H1 (cell line): Measurements from ENCODE around the gene CAT. TPM values are rescaled to one million over a fixed set of nuclear protein-coding genes. Genes with fewer than 3 reads are reported as not detected.

Source experiments
- CTCF ChIA-PET: fragments of 300-600 bp; sonication (Branson Sonifier 250); formaldehyde crosslinking; loops from one replicate; lab custom pipeline; 2021; ENCODE audit not compliant: partially characterized antibody; lab: Charles Lee
- POLR2A ChIA-PET: fragments of 300-600 bp; sonication (Branson Sonifier 250); formaldehyde crosslinking; loops from one replicate; lab custom pipeline; 2021; ENCODE audit warnings: inconsistent platforms; ENCODE audit not compliant: partially characterized antibody; lab: Charles Lee
- DNase-seq, 2 experiments: peaks; one replicate each; pipeline versions ENCODE4 v3.0.0 to v3.0.0-alpha.2; 2010 to 2022; ENCODE audit warnings: low spot score in 2 of 2, low read depth in 1 of 2, mixed read lengths in 1 of 2
- FAIRE-seq: peaks from 2 replicates; lab custom pipeline; 2011; peaks lifted over from hg19 to GRCh38; lab: Jason Lieb, UNC
- H2AFZ ChIP-seq: 2 replicates; pipeline ENCODE4 v1.8.1; 2012; ENCODE audit warnings: low read length, inconsistent platforms
- H2AK5ac ChIP-seq: 2 replicates; pipeline ENCODE4 v1.6.1; 2013; ENCODE audit warnings: low read depth, low read length
- H2BK120ac ChIP-seq: replicated peaks from 2 replicates; pipeline ENCODE3; 2013; ENCODE audit warnings: low read depth, low read length, inconsistent platforms
- H2BK12ac ChIP-seq: 2 replicates; pipeline ENCODE4 v1.6.1; 2013; ENCODE audit warnings: low read depth, low read length
- H2BK15ac ChIP-seq: 2 replicates; pipeline ENCODE4 v1.6.1; 2013; ENCODE audit warnings: low read length
- H2BK20ac ChIP-seq: 2 replicates; pipeline ENCODE4 v1.6.1; 2013; ENCODE audit warnings: low read length
- H2BK5ac ChIP-seq: 2 replicates; pipeline ENCODE4 v1.6.1; 2013; ENCODE audit warnings: low read depth, low read length
- H3K14ac ChIP-seq: 2 replicates; pipeline ENCODE4 v1.6.1; 2013; ENCODE audit warnings: inconsistent platforms; ENCODE audit not compliant: insufficient read length
- H3K18ac ChIP-seq: 2 replicates; pipeline ENCODE4 v1.6.1; 2013; ENCODE audit warnings: low read length; ENCODE audit errors: extremely low read depth
- H3K23ac ChIP-seq: 2 replicates; pipeline ENCODE4 v1.6.1; 2013; ENCODE audit warnings: inconsistent platforms; ENCODE audit not compliant: insufficient read length
- H3K23me2 ChIP-seq: 2 replicates; pipeline ENCODE4 v1.6.1; 2013; ENCODE audit warnings: low read depth, low read length
- H3K27ac ChIP-seq: 2 replicates; pipeline ENCODE4 v1.6.1; 2011; ENCODE audit warnings: low read depth, low read length, inconsistent platforms
- H3K27me3 ChIP-seq, 4 experiments: replicated peaks in 1 of 4; 1 replicate in 1 of 4; 2 replicates in 3 of 4; pipeline versions ENCODE4 v1.6.1 to v1.8.1; 2011 to 2013; ENCODE audit warnings: low read length in 3 of 4, mild to moderate bottlenecking in 3 of 4, inconsistent platforms in 2 of 4, mixed read lengths in 2 of 4, moderate library complexity in 1 of 4; ENCODE audit not compliant: control insufficient read depth in 3 of 4, insufficient read depth in 3 of 4; ENCODE audit errors: extremely low read depth in 1 of 4
- H3K36me3 ChIP-seq, 4 experiments: 2 replicates each; pipeline versions ENCODE4 v1.6.1 to v1.8.1; 2011 to 2013; ENCODE audit warnings: mild to moderate bottlenecking in 4 of 4, low read length in 3 of 4, moderate library complexity in 2 of 4, control low read depth in 1 of 4, inconsistent platforms in 1 of 4; ENCODE audit not compliant: insufficient read depth in 4 of 4, control insufficient read depth in 2 of 4
- H3K4ac ChIP-seq: replicated peaks from 2 replicates; pipeline ENCODE3; 2013; ENCODE audit warnings: low read length, low read depth, mixed read lengths, inconsistent platforms; ENCODE audit not compliant: insufficient read length
- H3K4me1 ChIP-seq, 4 experiments: replicated peaks in 1 of 4; 1 replicate in 1 of 4; 2 replicates in 3 of 4; pipeline versions ENCODE4 v1.6.1 to v1.8.1; 2011 to 2013; ENCODE audit warnings: low read length in 3 of 4, inconsistent platforms in 2 of 4, mixed read lengths in 1 of 4; ENCODE audit not compliant: insufficient read depth in 4 of 4, control insufficient read depth in 3 of 4
- H3K4me2 ChIP-seq, 2 experiments: 2 replicates each; pipeline versions ENCODE4 v1.6.1 to v1.8.1; 2011 to 2013; ENCODE audit warnings: low read depth in 2 of 2, low read length in 2 of 2, control low read depth in 1 of 2, inconsistent platforms in 1 of 2, mild to moderate bottlenecking in 1 of 2; ENCODE audit not compliant: insufficient read depth in 1 of 2
- H3K4me3 ChIP-seq, 4 experiments: fragments of 200-600, 300-600 bp in 1 of 4; sonication (generic), shearing (Covaris generic), sonication (Bioruptor Twin) in 1 of 4; 2 replicates each; pipeline versions ENCODE4 v1.5.1 to v1.8.1; 2011 to 2016; ENCODE audit warnings: low read length in 4 of 4, low read depth in 3 of 4, control low read depth in 2 of 4, inconsistent platforms in 2 of 4, mild to moderate bottlenecking in 2 of 4, mixed read lengths in 1 of 4, moderate library complexity in 1 of 4; ENCODE audit not compliant: insufficient read depth in 2 of 4; ENCODE audit errors: extremely low read depth in 1 of 4
- H3K56ac ChIP-seq: replicated peaks from 2 replicates; pipeline ENCODE3; 2013; ENCODE audit warnings: low read depth, mild to moderate bottlenecking, mixed read lengths, low read length, inconsistent platforms; ENCODE audit not compliant: insufficient read length
- H3K79me1 ChIP-seq: 2 replicates; pipeline ENCODE4 v1.6.1; 2013; ENCODE audit warnings: low read depth, low read length, control low read depth
- H3K79me2 ChIP-seq, 2 experiments: 2 replicates each; pipeline versions ENCODE4 v1.6.1 to v1.8.1; 2012 to 2013; ENCODE audit warnings: low read length in 2 of 2, mild to moderate bottlenecking in 2 of 2, inconsistent platforms in 1 of 2; ENCODE audit not compliant: insufficient read depth in 2 of 2, control insufficient read depth in 1 of 2
- H3K9ac ChIP-seq, 4 experiments: replicated peaks in 1 of 4; 1 replicate in 1 of 4; 2 replicates in 3 of 4; pipeline versions ENCODE4 v1.6.1 to v1.8.1; 2011 to 2013; ENCODE audit warnings: low read depth in 3 of 4, low read length in 3 of 4, control low read depth in 2 of 4, mild to moderate bottlenecking in 2 of 4, moderate library complexity in 2 of 4, inconsistent platforms in 1 of 4; ENCODE audit errors: extremely low read depth in 1 of 4
- H3K9me3 ChIP-seq, 2 experiments: 2 replicates each; pipeline versions ENCODE4 v1.6.1 to v1.8.1; 2012 to 2013; ENCODE audit warnings: mild to moderate bottlenecking in 2 of 2, moderate library complexity in 2 of 2, control low read depth in 1 of 2, inconsistent platforms in 1 of 2, low read depth in 1 of 2, low read length in 1 of 2, mixed read lengths in 1 of 2; ENCODE audit not compliant: insufficient read depth in 2 of 2
- H4K20me1 ChIP-seq, 2 experiments: replicated peaks in 1 of 2; 2 replicates each; pipeline versions ENCODE3 to v1.8.1; 2011 to 2013; ENCODE audit warnings: inconsistent platforms in 2 of 2, low read length in 2 of 2, mild to moderate bottlenecking in 1 of 2; ENCODE audit not compliant: insufficient read depth in 2 of 2, control insufficient read depth in 1 of 2
- H4K5ac ChIP-seq: 2 replicates; pipeline ENCODE4 v1.6.1; 2013; ENCODE audit warnings: low read length, low read depth, mixed read lengths, inconsistent platforms; ENCODE audit not compliant: insufficient read length
- H4K8ac ChIP-seq: 2 replicates; pipeline ENCODE4 v1.8.0; 2013; ENCODE audit warnings: mild to moderate bottlenecking, moderate library complexity, low read length, inconsistent platforms; ENCODE audit not compliant: insufficient read depth; ENCODE audit errors: extremely low read depth
- H4K91ac ChIP-seq: replicated peaks from 2 replicates; pipeline ENCODE3; 2013; ENCODE audit warnings: low read length, mixed read lengths, inconsistent platforms; ENCODE audit not compliant: insufficient read length
- CEBPB ChIP-seq: IDR thresholded peaks from 2 replicates; pipeline ENCODE4 v1.6.1; 2012; ENCODE audit warnings: low read depth, low read length
- RFX5 ChIP-seq: IDR thresholded peaks from 2 replicates; pipeline ENCODE4 v1.6.1; 2011; ENCODE audit warnings: low read depth, low read length, improper control_type of control experiment, borderline replicate concordance
- WGBS, 2 experiments: shearing (Covaris generic) in 1 of 2; methylation state at CpG; one replicate each; pipeline versions ENCODE4 v1.1.6 to v1.1.7; 2013 to 2015; ENCODE audit warnings: low lambda C conversion rate in 2 of 2, mixed read lengths in 2 of 2, inconsistent platforms in 1 of 2, low coverage in 1 of 2, missing lambda C conversion rate in 1 of 2; ENCODE audit not compliant: insufficient replicate concordance in 2 of 2, insufficient coverage in 1 of 2, insufficient read length in 1 of 2; ENCODE audit errors: extremely low coverage in 1 of 2, missing lambda C conversion rate in 1 of 2; 5-methylcytosine and 5-hydroxymethylcytosine counted together
- polyA plus RNA-seq, 7 experiments: library from polyadenylated mRNA; depleted of rRNA in 3 of 7; stranded (reverse) in 5 of 7; unstranded in 2 of 7; fragments of >200 nt in 5 of 7; fragments of 200-250 nt in 2 of 7; gene quantifications; 1 replicate in 5 of 7; 2 replicates in 1 of 7; 4 replicates in 1 of 7; pipeline versions ENCODE4 v1.2.1 to v1.2.3, GENCODE V29; 2011 to 2013; ENCODE audit warnings: missing spikeins in 2 of 7, mixed read lengths in 2 of 7
- total RNA-seq: library from RNA; stranded (reverse); fragmentation: NEBNext Ultra II Directional; extraction: Animal tissue kit (Norgen Biotek cat#: 25700); gene quantifications from 2 replicates; pipeline ENCODE4 v1.2.1, GENCODE V29; 2021

The CAT gene
- total and polyA plus RNA-seq, 2 of the 8 experiments (the other 6 are each of a cell fraction or from before 2014, with no cell fraction given): 9.6 to 15.0 TPM

DNA sequence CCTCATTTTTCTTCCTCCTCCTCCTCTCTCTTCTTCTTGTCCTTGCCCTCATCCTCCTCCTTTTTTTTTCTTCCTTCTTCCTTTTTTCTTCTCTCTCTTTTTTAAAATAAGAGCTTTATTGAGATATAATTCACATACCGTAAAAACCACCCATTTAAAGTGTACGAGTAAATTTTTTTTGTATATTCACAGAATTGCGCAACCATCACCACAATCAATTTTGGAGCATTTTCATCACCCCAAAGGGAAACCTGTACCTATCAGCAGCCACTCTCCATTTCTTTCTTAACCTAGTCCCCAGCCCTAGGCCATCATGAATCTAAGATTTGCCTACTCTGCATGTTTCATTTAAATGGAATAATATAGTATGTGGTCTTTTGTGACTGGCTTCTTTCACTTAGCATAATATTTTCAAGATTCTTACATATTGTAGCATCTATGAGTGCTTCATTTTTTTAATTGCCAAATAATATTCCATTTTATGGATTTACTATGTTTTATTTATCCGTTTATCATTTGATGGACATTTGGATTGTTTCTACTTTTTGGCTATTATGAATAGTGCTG is 35.0 kb downstream of the CAT start:
- Histone ChIP-seq H3K4me1 (no peaks in the 10 kb centered on the region), H3K36me3 (peaks cover 0 to 3% (median 0%) of the 10 kb centered on the region in 4 experiments; a peak in 2 of 8 replicates), H2AFZ (no peak overlapping the region), H3K18ac (no peak overlapping the region), H2BK12ac (no peak overlapping the region), H3K79me2 (no peaks in the 10 kb centered on the region), H4K5ac (no peak overlapping the region), H3K23ac (no peak overlapping the region), H2BK20ac (no peak overlapping the region), H2AK5ac (no peak overlapping the region), H3K9ac (no peak overlapping the region), H3K27me3 (no peaks in the 10 kb centered on the region), H4K20me1 (no peaks in the 10 kb centered on the region), H3K27ac (no peak overlapping the region), H2BK120ac (no peak overlapping the region), H2BK5ac (no peak overlapping the region), H3K4me2 (no peak overlapping the region), H3K4me3 (no peak overlapping the region), H3K4ac (no peak overlapping the region), H3K9me3 (no peaks in the 10 kb centered on the region), H3K79me1 (no peaks in the 10 kb centered on the region), H3K14ac (no peak overlapping the region), H3K23me2 (no peaks in the 10 kb centered on the region), H4K8ac (no peak overlapping the region), H2BK15ac (no peak overlapping the region), H3K56ac (no peak overlapping the region), H4K91ac (no peak overlapping the region)
- 93% methylated on average over 4 of the region's 4 CpGs; no CpG with 5 or more reads in 1 of the 2 experiments for WGBS, 2 experiments
- POLR2A ChIA-PET: no interaction called here
- CTCF ChIA-PET: interaction anchor here (0.6 to 1.4 kb wide), 2 partner anchors 12 to 18 kb away, joined by 3 to 4 read pairs; no protein-coding TSS in a partner anchor
- no peak for FAIRE-seq
- no peak for DNase-seq
- TF ChIP-seq CEBPB: peak; percentile 95
- TF ChIP-seq RFX5: no peak
